Endothelial cell of umbilical vein (primary cell): ENCODE results near the gene FAM217A.

ENCODE experiments used
- CTCF ChIP-seq, 2 donors: IDR thresholded peaks; 1 replicate in 1 of 2; 2 replicates in 1 of 2; pipeline ENCODE4 v1.5.1; 2011; ENCODE audit warnings: low read length in 2 of 2, mild to moderate bottlenecking in 2 of 2, moderate library complexity in 2 of 2, control low read depth in 1 of 2, inconsistent platforms in 1 of 2, low read depth in 1 of 2; ENCODE audit not compliant: insufficient read depth in 1 of 2; ENCODE audit errors: extremely low read depth in 1 of 2
- EZH2 ChIP-seq: IDR thresholded peaks from 2 replicates; pipeline ENCODE4 v1.6.1; 2012; ENCODE audit warnings: borderline replicate concordance, low read depth, mild to moderate bottlenecking, moderate library complexity, low read length, inconsistent platforms; ENCODE audit not compliant: severe bottlenecking
- MAX ChIP-seq: IDR thresholded peaks from 2 replicates; pipeline ENCODE4 v1.6.1; 2011; ENCODE audit not compliant: insufficient read depth, insufficient read length
- POLR2A ChIP-seq: IDR thresholded peaks from 2 replicates; pipeline ENCODE4 v1.6.1; 2012; ENCODE audit warnings: low read depth, mild to moderate bottlenecking, control low read depth, low read length
- POLR2AphosphoS5 ChIP-seq: IDR thresholded peaks from 2 replicates; pipeline ENCODE4 v1.6.1; 2012; ENCODE audit warnings: low read depth, mild to moderate bottlenecking, control low read depth, low read length, moderate library complexity; ENCODE audit not compliant: insufficient read depth

GRCh38 chr6:4125500-4125899 lies 46.6 kb upstream of the FAM217A start:
- TF ChIP-seq CTCF (IDR thresholded peaks at IDR 0.05; ENCODE audit: extremely low read depth in 1 of 2, insufficient read depth in 1 of 2, low read depth in 1 of 2, low read length in 2 of 2) = no peak
- TF ChIP-seq POLR2AphosphoS5 = no peak
- TF ChIP-seq POLR2A = no peak
- TF ChIP-seq EZH2 = no peak
- TF ChIP-seq MAX = no peak
